Measurements from ENCODE around the gene ARSB.

ARSB gene

GRCh38 chr5:78799266-78800017 is 185.7 kb downstream of the ARSB start:
- no peak for DNase-seq

GRCh38 chr5:78798673-78799029 is 186.5 kb downstream of the ARSB start:
- no peak for DNase-seq

- DNase-seq, result no peak
These were observed 187.0 kb downstream of the ARSB start for GRCh38 chr5:78797936-78798672.

- DNase-seq, result no peak
These were observed 189.4 kb downstream of the ARSB start for GRCh38 chr5:78795757-78796156.

GRCh38 chr5:78794693-78795215 is 190.4 kb downstream of the ARSB start:
- DNase-seq, result no peak

- DNase-seq, result no peak
These were observed 191.0 kb downstream of the ARSB start for GRCh38 chr5:78793907-78794662.

- DNase-seq, result no peak
These were observed 192.6 kb downstream of the ARSB start for GRCh38 chr5:78792345-78793055.

- no peak for DNase-seq
These were observed 193.5 kb downstream of the ARSB start for GRCh38 chr5:78791501-78792100.

- DNase-seq, result no peak
These were observed 197.3 kb downstream of the ARSB start for GRCh38 chr5:78787783-78788182.

- no peak for DNase-seq
These were observed 199.7 kb downstream of the ARSB start for GRCh38 chr5:78785454-78785853.

- no peak for DNase-seq
These were observed 201.5 kb downstream of the ARSB start for GRCh38 chr5:78783434-78784130.

- DNase-seq, result no peak
These were observed 202.4 kb downstream of the ARSB start for GRCh38 chr5:78782728-78783127.

- DNase-seq, result no peak
These were observed 203.4 kb downstream of the ARSB start for GRCh38 chr5:78781611-78782286.

- no peak for DNase-seq
These were observed 205.1 kb downstream of the ARSB start for GRCh38 chr5:78779771-78780616.

- DNase-seq, result no peak
These were observed 205.8 kb downstream of the ARSB start for GRCh38 chr5:78779262-78779661.

- DNase-seq, result no peak
These were observed 206.6 kb downstream of the ARSB start for GRCh38 chr5:78778538-78778937.

GRCh38 chr5:78777901-78778300 is 207.2 kb downstream of the ARSB start:
- DNase-seq, result no peak

GRCh38 chr5:78776637-78777036 is 208.5 kb downstream of the ARSB start:
- no peak for DNase-seq

GRCh38 chr5:78773655-78774054 is 211.5 kb downstream of the ARSB start:
- no peak for DNase-seq
